HCEC 1CT (cell line): ENCODE measurements around the gene HIP1.

Source experiments
- DNase-seq: peaks from one replicate; pipeline ENCODE4 v3.0.0-alpha.2; 2017

The HIP1 gene

GRCh38 chr7:75669579-75669978 lies 69.2 kb downstream of the HIP1 start:
- no peak for DNase-seq

- no peak for DNase-seq
These were observed 70.8 kb downstream of the HIP1 start for GRCh38 chr7:75667938-75668337.

DNA sequence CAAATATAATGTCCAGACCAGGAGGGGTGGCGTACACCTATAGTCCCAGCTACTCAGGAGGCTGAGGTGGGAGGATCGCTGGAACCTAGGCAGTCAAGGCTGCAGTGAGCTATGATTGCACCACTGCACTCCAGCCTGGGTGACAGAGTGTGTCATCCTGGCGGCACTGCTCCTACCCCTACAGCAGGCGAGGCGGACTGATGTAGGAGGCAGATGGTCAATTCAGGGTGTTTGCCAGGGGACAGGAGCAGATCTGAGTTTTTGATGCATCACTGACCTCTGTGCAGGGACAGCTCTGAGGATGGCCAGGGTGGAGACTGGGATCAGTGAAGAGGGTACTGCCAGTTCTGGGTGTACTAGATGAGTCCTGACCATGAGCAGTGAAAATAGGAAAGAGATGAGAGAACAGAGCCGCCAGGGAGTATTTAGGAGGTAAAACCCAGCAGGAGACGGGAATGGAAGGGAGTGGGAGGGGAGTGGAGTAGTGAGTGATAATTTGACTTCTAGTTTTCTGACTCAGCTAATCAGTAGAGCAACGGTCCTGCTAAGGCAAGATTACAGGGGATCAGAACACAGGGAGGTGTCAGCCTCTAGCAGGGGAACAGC lies 75.3 kb downstream of the HIP1 start:
- DNase-seq, result no peak

GRCh38 chr7:75662579-75663301 lies 76.0 kb downstream of the HIP1 start:
- no peak for DNase-seq

DNA sequence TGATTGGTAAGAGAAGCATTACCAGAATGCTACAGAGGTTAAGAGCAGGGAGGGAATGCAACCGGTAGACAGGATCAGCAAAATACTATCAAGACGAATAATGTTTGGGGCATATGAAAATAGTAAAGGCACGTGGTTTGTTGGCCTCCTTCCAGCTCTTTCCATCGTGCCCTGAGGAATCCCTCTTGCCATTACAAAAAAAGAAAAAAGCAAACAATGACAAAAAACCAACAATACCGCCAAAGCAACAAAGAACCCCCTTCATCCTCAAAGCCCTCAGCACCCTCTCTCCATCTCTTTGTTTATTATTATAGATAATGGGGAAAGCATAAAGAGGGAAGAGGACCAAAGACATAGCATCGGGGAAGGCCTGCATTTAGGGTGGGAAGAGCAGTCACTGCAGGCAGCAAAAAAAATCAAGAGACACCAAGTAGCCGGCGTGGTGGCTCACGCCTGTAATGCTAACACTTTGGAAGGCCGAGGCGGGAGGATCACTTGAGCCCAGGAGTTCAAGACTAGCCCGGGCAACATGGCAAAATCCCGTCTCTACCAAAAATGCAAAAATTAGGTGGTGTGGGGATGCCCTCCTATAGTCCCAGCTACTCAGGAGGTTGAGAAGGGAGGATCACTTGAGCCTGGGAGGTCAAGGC lies 78.0 kb downstream of the HIP1 start:
- DNase-seq, result no peak

- DNase-seq, result no peak
These were observed 79.9 kb downstream of the HIP1 start for GRCh38 chr7:75658802-75659201.

GRCh38 chr7:75658369-75658768 lies 80.4 kb downstream of the HIP1 start:
- no peak for DNase-seq

DNA sequence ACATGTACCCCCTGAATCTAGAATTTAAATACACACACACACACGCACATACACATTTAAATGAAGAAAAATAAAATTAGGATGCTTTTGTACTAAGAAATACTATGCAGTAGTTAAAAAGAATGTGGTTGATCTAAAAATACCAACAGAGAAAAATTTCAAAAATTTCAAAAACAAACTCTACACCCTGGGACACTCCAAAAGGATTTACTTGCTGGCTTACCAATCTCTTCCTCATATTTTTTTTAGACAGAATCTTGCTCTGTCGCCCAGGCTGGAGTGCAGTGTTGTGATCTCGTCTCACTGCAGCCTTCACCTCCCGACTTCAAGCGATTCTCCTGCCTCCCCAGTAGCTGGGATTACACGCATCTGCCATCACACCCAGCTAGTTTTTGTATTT lies 80.9 kb downstream of the HIP1 start:
- DNase-seq, result no peak

DNA sequence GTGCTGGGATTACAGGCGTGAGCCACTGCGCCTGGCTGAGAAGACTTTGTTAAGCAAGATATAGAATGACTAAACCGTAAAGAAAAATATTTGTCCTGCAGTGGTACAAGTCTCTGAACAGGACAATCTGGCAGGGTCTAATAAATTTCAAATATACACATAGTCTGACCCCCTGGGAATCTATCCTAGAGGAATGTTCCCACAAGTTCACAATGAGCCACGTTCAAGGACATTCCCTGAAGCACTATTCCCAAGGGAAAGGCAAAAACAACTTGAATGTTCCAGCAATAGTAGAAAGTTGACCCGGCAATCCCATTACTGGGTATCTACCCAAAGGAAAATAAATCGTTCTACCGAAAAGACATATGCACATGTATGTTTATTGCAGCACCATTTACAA lies 82.0 kb downstream of the HIP1 start:
- DNase-seq, result no peak

GRCh38 chr7:75655536-75655935 lies 83.2 kb downstream of the HIP1 start:
- DNase-seq, result no peak

DNA sequence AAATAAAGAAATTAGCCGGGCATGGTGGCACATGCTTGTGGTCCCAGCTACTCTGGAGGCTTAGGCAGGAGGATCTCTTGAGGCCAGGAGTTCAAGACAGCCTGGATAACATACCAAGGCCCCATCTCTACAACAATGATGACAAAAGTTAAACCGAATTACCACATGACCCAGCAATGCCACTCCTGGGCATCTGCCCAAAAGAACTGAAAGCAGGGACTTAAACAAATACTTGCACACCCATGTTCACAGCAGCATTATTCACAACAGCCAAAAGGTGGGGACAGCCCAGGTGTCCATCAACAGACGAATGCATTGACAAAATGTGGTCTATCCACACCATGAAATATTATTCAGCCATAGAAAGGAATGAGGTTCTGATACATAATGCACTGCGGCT lies 83.9 kb downstream of the HIP1 start:
- DNase-seq, result no peak

GRCh38 chr7:75653651-75654050 lies 85.1 kb downstream of the HIP1 start:
- DNase-seq, result no peak

- no peak for DNase-seq
These were observed 86.0 kb downstream of the HIP1 start for GRCh38 chr7:75652788-75653187.

GRCh38 chr7:75650681-75651080 lies 88.1 kb downstream of the HIP1 start:
- no peak for DNase-seq

DNA sequence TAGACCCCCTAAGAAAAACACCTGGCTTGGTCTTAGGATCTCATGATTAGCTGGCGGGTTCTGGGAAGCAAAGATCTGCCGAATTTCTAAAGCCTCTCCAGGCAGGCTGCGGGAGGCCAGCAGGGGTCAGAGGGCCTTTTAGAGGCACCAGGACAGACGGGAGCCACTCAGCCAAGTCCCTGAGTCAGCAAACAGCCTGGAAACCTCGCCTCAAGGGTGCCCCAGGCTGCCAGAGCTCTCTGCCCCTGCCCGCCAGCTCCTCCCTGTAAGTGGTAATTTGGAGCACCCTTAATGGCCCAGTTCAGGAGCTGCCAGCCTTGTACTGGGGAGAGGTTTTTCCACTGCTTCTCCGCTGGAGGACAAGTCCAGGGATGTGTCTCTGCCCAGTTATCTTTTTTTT lies 88.7 kb downstream of the HIP1 start:
- no peak for DNase-seq

- DNase-seq, result no peak
These were observed 89.3 kb downstream of the HIP1 start for GRCh38 chr7:75649462-75649861.

GRCh38 chr7:75647709-75648438 lies 90.9 kb downstream of the HIP1 start:
- DNase-seq, result no peak

DNA sequence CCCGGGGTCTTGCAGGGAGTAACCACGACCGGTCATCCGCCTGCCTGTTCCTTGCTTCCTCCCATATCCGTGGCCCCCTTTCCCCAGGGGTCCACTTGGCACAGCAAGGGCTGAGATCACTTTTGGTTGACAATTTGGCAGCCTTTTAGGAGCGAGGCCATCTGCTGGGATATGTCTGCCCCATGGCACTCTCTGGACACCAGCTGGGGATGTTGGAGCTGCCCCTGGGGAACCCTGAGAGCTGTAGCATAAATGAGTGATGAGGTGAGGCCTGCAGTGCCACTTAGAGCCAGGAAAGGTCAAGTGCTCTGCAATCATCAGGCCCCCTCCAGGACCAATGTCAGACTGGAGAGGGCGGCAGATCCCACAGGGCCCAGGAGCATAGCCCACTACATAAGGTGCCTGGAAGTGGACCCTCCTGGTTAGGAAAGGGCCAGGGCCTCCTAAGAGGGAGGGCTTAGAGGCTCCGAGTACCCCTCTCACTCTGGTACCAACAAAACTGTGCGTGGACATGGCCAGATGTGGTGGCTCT lies 92.1 kb downstream of the HIP1 start:
- DNase-seq, result no peak

DNA sequence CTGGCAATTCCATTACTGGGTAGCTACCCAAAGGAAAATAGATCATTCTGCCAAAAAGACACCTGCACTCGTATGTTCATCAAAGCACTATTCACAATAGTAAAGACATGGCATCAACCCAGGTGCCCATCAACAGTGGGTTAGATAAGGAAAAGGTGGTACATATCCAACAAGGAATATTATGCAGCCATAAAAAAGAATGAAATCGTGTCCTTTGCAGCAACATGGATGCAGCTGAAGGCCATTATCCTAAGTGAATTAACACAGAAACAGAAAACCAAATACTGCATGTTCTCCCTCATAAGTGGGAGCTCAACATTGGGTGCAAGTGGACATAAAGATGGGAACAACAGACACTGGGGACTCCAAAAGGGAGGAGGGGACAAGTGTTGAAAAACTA lies 93.2 kb downstream of the HIP1 start:
- no peak for DNase-seq

- DNase-seq, result no peak
These were observed 94.2 kb downstream of the HIP1 start for GRCh38 chr7:75644589-75644988.

- DNase-seq, result peak; percentile 47
These were observed 95.8 kb downstream of the HIP1 start for GRCh38 chr7:75642810-75643486.

DNA sequence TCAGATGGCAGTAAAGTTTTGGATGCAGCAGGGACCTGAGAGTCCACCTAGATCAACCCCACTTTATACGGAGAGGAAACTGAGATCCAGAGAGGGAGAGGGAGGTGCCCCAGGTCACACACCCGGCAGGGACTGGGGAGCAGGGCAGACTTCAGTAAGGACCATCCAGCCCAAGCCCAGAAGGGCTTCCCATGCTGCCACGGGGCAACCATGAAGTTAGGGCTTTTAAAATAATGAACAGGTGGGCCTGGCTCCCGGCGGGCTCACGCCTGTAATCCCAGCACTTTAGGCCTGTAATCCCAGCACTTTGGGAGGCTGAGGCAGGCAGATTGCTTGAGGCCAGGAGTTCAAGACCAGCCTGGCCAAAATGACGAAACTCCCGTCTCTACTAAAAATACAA lies 98.5 kb downstream of the HIP1 start:
- no peak for DNase-seq

- no peak for DNase-seq
These were observed 98.9 kb downstream of the HIP1 start for GRCh38 chr7:75639886-75640190.
